HG02571 (cell line): ENCODE results near the gene HPN.
"Not testable (repeated sequence)": the region's sequence is repeated elsewhere in the genome, so short reads cannot be mapped to it uniquely, and the experiment has no call there.

Experiments used
- ATAC-seq: cut with Tn5 transposase; IDR thresholded peaks from one replicate; pipeline ENCODE4 v1.9.1; 2021; ENCODE audit warnings: mild to moderate bottlenecking, moderate library complexity; ENCODE audit not compliant: unreplicated experiment

The HPN gene

GRCh38 chr19:35042056-35042730 lies 672 bp downstream of the HPN start:
- no peak for ATAC-seq

GRCh38 chr19:35042954-35043604 lies 1.6 kb downstream of the HPN start:
- ATAC-seq: no peak

DNA sequence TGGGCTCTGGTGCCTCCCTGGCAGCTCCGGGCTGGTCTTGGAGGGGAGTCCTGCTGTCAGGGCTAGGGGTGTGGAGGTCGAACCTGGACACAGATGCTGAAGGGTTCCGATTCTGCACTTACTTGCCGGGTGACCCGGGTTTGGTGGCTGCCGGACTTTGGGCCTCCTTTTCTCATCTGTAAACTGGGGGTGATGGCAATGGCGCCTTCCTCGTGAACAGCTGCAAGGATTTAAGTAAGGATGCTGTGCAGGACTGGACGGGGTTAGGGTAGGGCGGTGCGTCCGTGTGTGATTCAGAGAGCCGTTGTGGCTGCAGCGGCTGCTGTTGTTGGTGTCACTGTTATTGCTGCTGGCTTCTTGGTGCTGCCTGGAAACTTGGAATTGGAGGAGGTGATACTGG lies 2.4 kb downstream of the HPN start:
- no peak for ATAC-seq

GRCh38 chr19:35044317-35045117 lies 3.0 kb downstream of the HPN start:
- ATAC-seq: no peak

- no peak for ATAC-seq
Observed at GRCh38 chr19:35045667-35046300, 4.3 kb downstream of the HPN start.

DNA sequence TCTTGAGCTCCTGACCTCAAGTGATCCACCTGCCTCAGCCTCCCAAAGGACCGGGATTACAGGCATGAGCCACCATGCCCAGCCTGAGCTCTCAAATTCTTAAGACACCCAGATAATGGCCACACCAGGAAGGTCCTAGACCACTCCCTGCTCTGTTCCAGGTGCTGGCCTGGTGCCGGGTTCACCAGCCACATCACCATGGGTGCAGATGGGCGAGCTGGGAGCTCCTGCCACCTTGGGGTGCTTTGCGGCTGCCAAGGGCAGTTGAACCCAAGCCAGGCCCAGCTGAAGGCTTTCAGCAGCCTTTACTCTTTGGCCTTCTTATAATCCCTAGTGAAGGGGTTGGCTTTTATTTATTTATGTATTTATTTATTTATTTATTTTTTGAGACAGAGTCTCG lies 4.9 kb downstream of the HPN start:
- no peak for ATAC-seq

DNA sequence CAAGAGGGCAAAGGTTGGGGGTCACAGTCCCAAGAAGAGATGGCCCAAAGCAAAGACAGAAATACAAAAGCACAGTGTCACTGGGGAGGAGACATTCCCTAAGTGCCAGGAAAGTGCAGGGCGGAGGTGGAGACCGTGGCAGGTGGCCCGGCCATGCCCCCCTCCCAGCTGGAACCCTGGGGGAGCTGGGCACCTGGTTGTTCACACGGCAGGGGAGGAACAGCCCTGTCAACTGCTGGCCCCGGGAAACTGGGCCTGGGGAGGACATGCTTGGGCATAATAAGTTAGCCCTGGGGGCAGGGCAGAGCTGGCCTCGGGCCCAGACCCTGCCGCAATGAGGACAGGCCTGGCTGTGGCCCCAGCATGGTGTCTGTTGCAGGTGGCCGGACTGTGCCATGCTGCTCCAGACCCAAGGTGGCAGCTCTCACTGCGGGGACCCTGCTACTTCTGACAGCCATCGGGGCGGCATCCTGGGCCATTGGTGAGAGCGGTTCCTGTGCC lies 7.4 kb downstream of the HPN start:
- ATAC-seq: no peak

GRCh38 chr19:35049456-35049855 lies 7.9 kb downstream of the HPN start:
- no peak for ATAC-seq

DNA sequence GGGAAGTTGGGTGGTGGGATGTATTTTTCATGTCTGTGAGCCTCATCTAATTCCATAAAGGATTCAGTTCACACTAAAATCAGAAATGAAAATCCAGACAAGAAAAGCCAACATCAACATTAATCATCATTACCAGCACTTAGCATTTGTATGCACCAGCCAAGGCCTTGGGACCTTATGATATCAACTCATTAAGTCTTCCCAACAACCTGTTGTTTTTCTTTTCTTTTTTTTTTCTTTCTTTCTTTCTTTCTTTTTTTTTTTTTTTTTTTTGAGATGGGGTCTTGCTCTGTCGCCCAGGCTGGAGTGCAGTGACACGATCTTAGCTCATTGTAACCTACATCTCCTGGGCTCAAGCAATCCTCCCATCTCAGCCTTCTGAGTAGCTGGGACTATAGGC lies 9.1 kb downstream of the HPN start:
- ATAC-seq: not testable (repeated sequence)

DNA sequence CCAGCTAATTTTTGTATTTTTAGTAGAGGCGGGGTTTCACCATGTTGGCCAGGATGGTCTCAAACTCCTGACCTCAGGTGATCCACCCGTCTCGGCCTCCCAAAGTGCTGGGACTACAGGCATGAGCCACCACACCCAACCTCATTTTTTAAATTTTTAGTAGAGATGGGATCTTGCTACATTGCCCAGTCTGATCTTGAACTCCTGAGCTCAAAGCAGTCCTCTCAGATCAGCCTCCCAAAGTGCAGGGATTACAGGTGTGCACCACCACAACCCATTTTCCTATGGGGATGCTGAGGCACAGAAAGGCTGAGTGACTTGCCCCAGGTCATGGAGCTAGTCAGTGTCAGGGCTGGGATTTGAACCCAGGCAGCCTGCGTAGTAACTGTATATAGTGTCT lies 9.7 kb downstream of the HPN start:
- not testable (repeated sequence) for ATAC-seq

DNA sequence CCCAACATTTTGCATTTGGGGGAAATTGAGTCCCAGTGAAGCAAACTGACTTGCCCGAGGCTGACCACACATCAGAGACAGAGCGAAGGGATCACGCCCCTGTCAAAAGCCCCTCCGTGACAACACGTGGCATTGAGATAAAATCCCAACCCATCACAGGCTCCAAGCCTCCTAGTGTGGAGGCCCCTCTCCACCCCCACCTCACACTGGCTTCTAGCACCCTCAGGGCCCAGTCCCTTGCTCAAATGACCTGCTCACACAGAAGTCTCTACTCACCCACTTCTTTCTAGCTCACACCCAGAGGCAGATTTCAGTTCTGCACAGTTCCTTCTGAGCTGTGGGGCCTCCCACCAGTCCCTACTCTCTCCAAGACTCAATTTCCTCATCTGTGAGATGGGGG lies 10.3 kb downstream of the HPN start:
- ATAC-seq: no peak

DNA sequence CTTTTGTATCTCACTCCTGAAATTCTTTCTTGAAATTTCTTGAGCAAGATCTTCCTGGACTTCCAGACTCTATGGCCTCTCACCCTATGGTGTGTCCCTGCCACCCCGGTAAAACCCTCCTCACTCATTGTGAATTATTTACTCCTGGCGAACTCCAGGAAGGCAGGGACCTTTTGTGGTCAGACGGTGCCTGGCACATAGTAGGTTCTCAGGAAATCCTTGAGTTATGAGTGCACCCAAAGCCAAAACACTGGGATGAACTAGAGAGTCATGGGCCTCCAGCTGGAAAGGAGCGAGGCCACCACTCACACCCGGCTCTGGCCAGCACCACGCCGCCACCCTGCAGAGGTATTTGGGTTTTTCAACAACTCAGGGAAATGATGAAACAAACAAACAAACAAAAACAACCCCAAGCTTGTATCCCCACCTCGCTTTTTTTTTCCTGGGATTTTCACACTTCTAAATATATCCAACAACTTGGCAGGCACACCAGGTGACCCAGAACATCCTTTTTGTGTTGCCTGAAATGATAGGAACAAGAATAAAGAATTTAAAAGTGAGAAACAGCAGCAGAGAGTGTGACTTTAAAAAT lies 11.2 kb downstream of the HPN start:
- no peak for ATAC-seq

- no peak for ATAC-seq
Observed at GRCh38 chr19:35053667-35054293, 12.3 kb downstream of the HPN start.

DNA sequence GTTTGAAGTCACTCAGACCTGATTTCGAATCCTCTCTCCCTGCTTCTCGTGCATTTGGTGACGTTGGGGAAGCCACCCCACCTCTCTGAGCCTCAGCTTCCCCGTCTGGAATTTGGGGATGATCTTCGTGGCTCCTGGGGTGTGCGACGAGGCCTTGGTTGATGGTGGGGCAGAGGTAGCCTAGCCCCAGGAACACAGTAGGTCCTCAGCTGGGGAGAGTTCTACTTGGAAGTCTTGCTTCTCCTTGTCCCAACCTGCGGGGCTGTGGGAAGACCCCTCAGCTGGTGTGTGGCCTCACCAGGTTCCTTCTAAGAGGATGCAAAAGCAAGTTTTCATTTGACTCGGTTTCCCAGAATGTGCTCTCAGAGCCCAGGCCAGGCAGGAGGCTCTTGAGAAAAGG lies 13.1 kb downstream of the HPN start:
- ATAC-seq: no peak

- ATAC-seq: no peak
Observed at GRCh38 chr19:35055715-35056179, 14.2 kb downstream of the HPN start.

- ATAC-seq: no peak
Observed at GRCh38 chr19:35056513-35057063, 15.1 kb downstream of the HPN start.

GRCh38 chr19:35058370-35058769 lies 16.8 kb downstream of the HPN start:
- ATAC-seq: no peak

DNA sequence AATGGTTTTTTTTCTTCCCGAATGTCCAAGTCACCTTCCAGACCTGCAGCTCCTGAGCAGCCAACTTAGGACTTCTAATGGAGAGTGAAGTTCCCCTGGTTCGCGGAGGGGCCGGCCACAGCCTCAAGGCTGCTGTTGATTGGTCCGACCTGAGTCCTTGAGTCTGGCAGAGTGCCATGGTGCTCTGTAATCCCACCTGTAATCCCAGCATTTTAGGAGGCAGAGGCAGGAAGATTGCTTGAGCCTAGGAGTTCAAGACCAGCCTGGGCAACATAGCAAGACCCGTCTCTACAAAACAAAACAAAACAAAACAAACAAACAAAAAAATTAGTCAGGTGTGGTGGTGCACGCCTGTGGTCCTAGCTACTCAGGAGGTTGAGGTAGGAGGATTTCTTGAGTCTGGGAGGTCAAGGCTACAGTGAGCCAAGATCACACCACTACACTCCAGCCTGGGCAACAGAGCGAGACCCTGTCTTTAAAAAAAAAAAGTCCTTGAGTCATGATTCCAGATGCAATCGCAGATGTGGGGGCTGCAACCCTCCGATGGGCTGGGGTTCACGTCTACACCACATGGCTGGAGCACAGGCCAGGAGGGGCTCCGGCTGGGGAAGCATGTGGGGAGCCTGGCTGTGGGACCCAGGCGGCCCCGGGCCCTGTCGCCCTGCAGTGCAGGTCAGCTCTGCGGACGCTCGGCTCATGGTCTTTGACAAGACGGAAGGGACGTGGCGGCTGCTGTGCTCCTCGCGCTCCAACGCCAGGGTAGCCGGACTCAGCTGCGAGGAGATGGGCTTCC lies 17.7 kb downstream of the HPN start:
- ATAC-seq: no peak

DNA sequence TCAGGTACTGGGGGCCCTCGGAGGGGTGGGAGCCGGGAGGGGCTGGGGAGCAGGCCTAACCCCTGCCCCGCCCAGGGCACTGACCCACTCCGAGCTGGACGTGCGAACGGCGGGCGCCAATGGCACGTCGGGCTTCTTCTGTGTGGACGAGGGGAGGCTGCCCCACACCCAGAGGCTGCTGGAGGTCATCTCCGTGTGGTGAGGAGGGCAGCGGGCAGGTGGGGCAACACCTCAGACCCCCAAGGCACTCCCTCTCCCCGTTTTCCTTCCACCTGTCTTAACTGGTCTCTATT lies 18.2 kb downstream of the HPN start:
- ATAC-seq: no peak
